Astrocyte (in vitro differentiated cells and primary cell): ENCODE data around the gene BARHL2. TPM values are rescaled to one million over a fixed set of nuclear protein-coding genes. Genes with fewer than 3 reads are reported as not detected.

ENCODE experiments used
- DNase-seq: peaks from one replicate; pipeline ENCODE4 v3.0.0-alpha.2; 2010; ENCODE audit warnings: low read depth
- FAIRE-seq: peaks from 2 replicates; lab custom pipeline; 2011; peaks lifted over from hg19 to GRCh38; lab: Jason Lieb, UNC
- H2AFZ ChIP-seq: 2 replicates; pipeline ENCODE4 v1.6.0; 2012; ENCODE audit warnings: low read depth, low read length, inconsistent platforms
- H3K27ac ChIP-seq: 2 replicates; pipeline ENCODE4 v1.5.1; 2011; ENCODE audit warnings: low read depth, low read length, inconsistent platforms
- H3K27me3 ChIP-seq: 2 replicates; pipeline ENCODE4 v1.6.0; 2011; ENCODE audit warnings: low read length, inconsistent platforms; ENCODE audit not compliant: insufficient read depth
- H3K36me3 ChIP-seq: 2 replicates; pipeline ENCODE4 v1.5.1; 2011; ENCODE audit warnings: low read length, inconsistent platforms; ENCODE audit not compliant: insufficient read depth
- H3K4me1 ChIP-seq: 2 replicates; pipeline ENCODE4 v1.5.1; 2011; ENCODE audit warnings: low read length, inconsistent platforms; ENCODE audit not compliant: insufficient read depth
- H3K4me2 ChIP-seq: 2 replicates; pipeline ENCODE4 v1.6.0; 2012; ENCODE audit warnings: low read length, inconsistent platforms
- H3K4me3 ChIP-seq: 2 replicates; pipeline ENCODE4 v1.5.1; 2011; ENCODE audit warnings: low read depth, mild to moderate bottlenecking, low read length, inconsistent platforms; ENCODE audit not compliant: insufficient read depth
- H3K79me2 ChIP-seq: 2 replicates; pipeline ENCODE4 v1.6.0; 2012; ENCODE audit warnings: mild to moderate bottlenecking, low read length, inconsistent platforms; ENCODE audit not compliant: insufficient read depth
- H3K9ac ChIP-seq: 2 replicates; pipeline ENCODE4 v1.6.0; 2012; ENCODE audit warnings: mild to moderate bottlenecking, low read length, inconsistent platforms
- H3K9me3 ChIP-seq: 2 replicates; pipeline ENCODE4 v1.5.1; 2012; ENCODE audit warnings: low read depth, mild to moderate bottlenecking, low read length, inconsistent platforms; ENCODE audit not compliant: insufficient read depth
- H4K20me1 ChIP-seq: 2 replicates; pipeline ENCODE4 v1.6.0; 2012; ENCODE audit warnings: low read length, inconsistent platforms; ENCODE audit not compliant: insufficient read depth
- H3K27ac Mint-ChIP-seq: one replicate; pipeline ENCODE4 v1.8.0; 2021; ENCODE audit warnings: mild to moderate bottlenecking, mixed read lengths; ENCODE audit not compliant: unreplicated experiment
- H3K27me3 Mint-ChIP-seq: one replicate; pipeline ENCODE4 v1.8.0; 2021; ENCODE audit warnings: low read depth, mixed read lengths; ENCODE audit not compliant: unreplicated experiment
- H3K36me3 Mint-ChIP-seq: one replicate; pipeline ENCODE4 v1.8.0; 2021; ENCODE audit warnings: low read depth, mixed read lengths; ENCODE audit not compliant: unreplicated experiment
- H3K4me1 Mint-ChIP-seq: one replicate; pipeline ENCODE4 v1.8.0; 2021; ENCODE audit warnings: low read depth, mixed read lengths; ENCODE audit not compliant: unreplicated experiment
- H3K4me3 Mint-ChIP-seq: one replicate; pipeline ENCODE4 v1.8.0; 2021; ENCODE audit warnings: mild to moderate bottlenecking, moderate library complexity, mixed read lengths; ENCODE audit not compliant: unreplicated experiment
- H3K9me3 Mint-ChIP-seq: one replicate; pipeline ENCODE4 v1.8.0; 2021; ENCODE audit warnings: mild to moderate bottlenecking, mixed read lengths; ENCODE audit not compliant: unreplicated experiment
- EZH2 ChIP-seq: IDR thresholded peaks from 2 replicates; pipeline ENCODE4 v1.6.1; 2012; ENCODE audit warnings: mild to moderate bottlenecking, low read length, inconsistent platforms; ENCODE audit not compliant: insufficient read depth
- total RNA-seq: library from RNA; stranded (reverse); gene quantifications from 2 replicates; pipeline ENCODE4 v1.2.1, GENCODE V29; 2021
- TF ChIP-seq, protein P1 (sequence below): IDR thresholded peaks from 2 replicates; pipeline ENCODE4 v1.5.1; 2011; ENCODE audit warnings: low read depth, mild to moderate bottlenecking, inconsistent platforms, low read length, moderate library complexity; ENCODE audit not compliant: insufficient read depth

Gene BARHL2
- total RNA-seq, 1 donor from 2014 or later = not detected

DNA sequence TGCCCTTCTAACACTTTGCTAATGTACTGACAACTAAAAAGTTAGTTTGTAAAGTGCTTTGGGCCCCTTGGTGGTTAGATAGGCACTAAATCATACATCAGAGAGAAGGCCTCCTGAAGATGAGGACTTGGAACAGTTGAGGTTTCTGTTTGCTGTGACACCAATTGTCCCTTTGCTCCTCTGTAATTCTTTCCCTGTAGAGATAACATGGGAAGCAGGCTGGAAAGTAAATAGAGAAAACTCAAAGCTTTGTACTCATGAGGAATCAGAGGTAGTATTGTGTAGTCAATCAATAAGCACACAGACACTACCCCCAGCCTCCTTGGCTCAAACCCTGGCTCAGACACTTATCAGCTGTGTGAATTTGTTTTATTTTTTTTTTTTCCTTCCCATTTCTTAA is 31.6 kb upstream of the BARHL2 start:
- no peak for TF ChIP-seq EZH2
- TF ChIP-seq, protein P1, sequence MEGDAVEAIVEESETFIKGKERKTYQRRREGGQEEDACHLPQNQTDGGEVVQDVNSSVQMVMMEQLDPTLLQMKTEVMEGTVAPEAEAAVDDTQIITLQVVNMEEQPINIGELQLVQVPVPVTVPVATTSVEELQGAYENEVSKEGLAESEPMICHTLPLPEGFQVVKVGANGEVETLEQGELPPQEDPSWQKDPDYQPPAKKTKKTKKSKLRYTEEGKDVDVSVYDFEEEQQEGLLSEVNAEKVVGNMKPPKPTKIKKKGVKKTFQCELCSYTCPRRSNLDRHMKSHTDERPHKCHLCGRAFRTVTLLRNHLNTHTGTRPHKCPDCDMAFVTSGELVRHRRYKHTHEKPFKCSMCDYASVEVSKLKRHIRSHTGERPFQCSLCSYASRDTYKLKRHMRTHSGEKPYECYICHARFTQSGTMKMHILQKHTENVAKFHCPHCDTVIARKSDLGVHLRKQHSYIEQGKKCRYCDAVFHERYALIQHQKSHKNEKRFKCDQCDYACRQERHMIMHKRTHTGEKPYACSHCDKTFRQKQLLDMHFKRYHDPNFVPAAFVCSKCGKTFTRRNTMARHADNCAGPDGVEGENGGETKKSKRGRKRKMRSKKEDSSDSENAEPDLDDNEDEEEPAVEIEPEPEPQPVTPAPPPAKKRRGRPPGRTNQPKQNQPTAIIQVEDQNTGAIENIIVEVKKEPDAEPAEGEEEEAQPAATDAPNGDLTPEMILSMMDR = no peak
- H3K27me3 Mint-ChIP-seq = peaks cover 30% of the 10 kb centered on the region
- Histone ChIP-seq H3K9ac (no peak overlapping the region), H4K20me1 (no peaks in the 10 kb centered on the region), H3K27me3 (no peaks in the 10 kb centered on the region), H3K4me2 (no peak overlapping the region), H3K36me3 (no peaks in the 10 kb centered on the region), H3K4me1 (no peaks in the 10 kb centered on the region), H3K27ac (no peak overlapping the region), H3K79me2 (no peaks in the 10 kb centered on the region), H2AFZ (no peak overlapping the region), H3K4me3 (no peak overlapping the region), H3K9me3 (no peaks in the 10 kb centered on the region)
- no peak for FAIRE-seq
- H3K9me3 Mint-ChIP-seq = no peaks in the 10 kb centered on the region
- no peaks in the 10 kb centered on the region for H3K4me1 Mint-ChIP-seq
- no peak overlapping the region for H3K4me3 Mint-ChIP-seq
- no peak overlapping the region for H3K27ac Mint-ChIP-seq
- DNase-seq = no peak
- H3K36me3 Mint-ChIP-seq = peaks cover 2% of the 10 kb centered on the region

DNA sequence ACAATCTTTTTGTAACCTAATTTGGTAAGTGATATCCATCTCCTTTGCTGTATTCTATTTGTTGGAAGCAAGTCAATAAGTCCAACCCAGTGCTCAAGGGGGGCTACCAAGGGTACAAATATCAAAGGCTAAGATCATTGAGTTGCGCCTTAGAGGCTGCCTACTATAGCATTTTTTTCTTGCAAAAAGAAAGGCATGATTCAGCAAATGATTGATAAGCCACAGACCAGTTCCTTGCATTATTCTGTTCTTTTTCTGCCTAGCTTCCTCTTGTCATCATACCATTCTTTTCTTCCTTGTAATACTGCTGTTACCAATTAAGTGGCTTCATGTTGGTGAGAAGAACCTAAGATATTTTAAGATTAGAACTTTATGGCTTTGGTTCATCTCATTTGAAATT is 29.8 kb upstream of the BARHL2 start:
- DNase-seq = no peak
- Mint-ChIP-seq H3K36me3 (peaks cover 2% of the 10 kb centered on the region), H3K9me3 (no peaks in the 10 kb centered on the region), H3K27ac (no peak overlapping the region), H3K4me3 (no peak overlapping the region), H3K4me1 (no peaks in the 10 kb centered on the region), H3K27me3 (peaks cover 17% of the 10 kb centered on the region)
- H3K4me2 ChIP-seq = no peak overlapping the region
- no peak overlapping the region for H3K9ac ChIP-seq
- no peaks in the 10 kb centered on the region for H3K4me1 ChIP-seq
- TF ChIP-seq EZH2 = no peak
- TF ChIP-seq, protein P1 = no peak
- H3K27me3 ChIP-seq = no peaks in the 10 kb centered on the region
- FAIRE-seq = no peak
- H3K4me3 ChIP-seq = no peak overlapping the region
- no peaks in the 10 kb centered on the region for H3K79me2 ChIP-seq
- H4K20me1 ChIP-seq = no peaks in the 10 kb centered on the region
- no peaks in the 10 kb centered on the region for H3K9me3 ChIP-seq
- H3K27ac ChIP-seq = no peak overlapping the region
- H3K36me3 ChIP-seq = no peaks in the 10 kb centered on the region
- H2AFZ ChIP-seq = no peak overlapping the region

DNA sequence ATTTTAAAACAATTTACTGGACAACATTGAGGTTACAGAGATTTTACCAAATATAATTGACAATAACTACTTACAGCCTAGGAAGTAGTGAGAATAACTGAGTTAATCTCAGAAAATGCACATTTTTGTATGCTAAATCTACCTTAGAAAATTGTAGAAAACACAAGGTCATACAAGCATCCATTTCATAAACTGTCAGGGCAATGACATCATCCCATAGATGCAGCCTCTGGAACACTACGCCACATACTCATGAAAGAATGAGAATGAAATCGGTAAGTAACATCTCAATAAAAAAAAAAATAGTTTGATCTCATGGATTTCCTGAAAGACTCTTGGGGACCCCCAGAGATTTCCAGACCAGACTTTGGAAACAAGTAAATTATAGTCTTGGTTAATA is 28.9 kb upstream of the BARHL2 start:
- Mint-ChIP-seq H3K27me3 (peaks cover 20% of the 10 kb centered on the region), H3K27ac (no peak overlapping the region), H3K4me1 (no peaks in the 10 kb centered on the region), H3K9me3 (no peaks in the 10 kb centered on the region), H3K36me3 (peaks cover 2% of the 10 kb centered on the region), H3K4me3 (no peak overlapping the region)
- Histone ChIP-seq H3K27ac (no peak overlapping the region), H3K27me3 (peaks cover 1% of the 10 kb centered on the region), H3K79me2 (no peaks in the 10 kb centered on the region), H3K9me3 (no peaks in the 10 kb centered on the region), H2AFZ (no peak overlapping the region), H3K4me1 (no peaks in the 10 kb centered on the region), H4K20me1 (no peaks in the 10 kb centered on the region), H3K36me3 (no peaks in the 10 kb centered on the region), H3K4me3 (no peak overlapping the region), H3K9ac (no peak overlapping the region), H3K4me2 (no peak overlapping the region)
- no peak for DNase-seq
- TF ChIP-seq, protein P1 = no peak
- TF ChIP-seq EZH2 = no peak
- no peak for FAIRE-seq
